RWPE2 (cell line): ENCODE data around the gene TIMM44.
"Not testable (repeated sequence)": the region's sequence is repeated elsewhere in the genome, so short reads cannot be mapped to it uniquely, and the experiment has no call there.

Experiments
- ATAC-seq: fragments of 200-7000 bp; cut with Tn5 transposase; 3 replicates; pipeline ENCODE4 v1.9.1; 2021; ENCODE audit warnings: low read depth
- DNase-seq: peaks from one replicate; pipeline ENCODE4 v3.0.0-alpha.2; 2020; ENCODE audit warnings: low spot score
- H3K27ac ChIP-seq: fragments of 450-650 bp; 2 replicates; pipeline ENCODE4 v1.5.1; 2017; ENCODE audit warnings: mild to moderate bottlenecking; ENCODE audit not compliant: poor library complexity, severe bottlenecking
- H3K27me3 ChIP-seq: fragments of 250-450 bp; sonication (Bioruptor Pico); 2 replicates; pipeline ENCODE4 v1.5.1; 2021; ENCODE audit warnings: mild to moderate bottlenecking, moderate library complexity; ENCODE audit not compliant: insufficient read depth, poor library complexity, severe bottlenecking
- H3K36me3 ChIP-seq: fragments of 250-450 bp; sonication (Bioruptor Pico); 2 replicates; pipeline ENCODE4 v1.5.1; 2020; ENCODE audit warnings: low read depth, mild to moderate bottlenecking, moderate library complexity
- H3K4me1 ChIP-seq: fragments of 250-450 bp; sonication (Bioruptor Pico); 2 replicates; pipeline ENCODE4 v1.5.1; 2021; ENCODE audit warnings: mild to moderate bottlenecking, moderate library complexity; ENCODE audit not compliant: insufficient read depth, poor library complexity, severe bottlenecking
- H3K4me3 ChIP-seq: fragments of 250-450 bp; sonication (Bioruptor Pico); 2 replicates; pipeline ENCODE4 v1.5.1; 2021; ENCODE audit warnings: mild to moderate bottlenecking, moderate library complexity; ENCODE audit not compliant: severe bottlenecking
- H3K9me3 ChIP-seq: fragments of 250-450 bp; sonication (Bioruptor Pico); 2 replicates; pipeline ENCODE4 v1.5.1; 2021; ENCODE audit warnings: mild to moderate bottlenecking, moderate library complexity; ENCODE audit not compliant: severe bottlenecking
- TF ChIP-seq, protein P1 (sequence below): fragments of 450-650 bp; IDR thresholded peaks from one replicate; pipeline ENCODE4 v1.5.1; 2017; ENCODE audit warnings: mild to moderate bottlenecking, moderate library complexity; ENCODE audit not compliant: poor library complexity, severe bottlenecking

TIMM44 gene

DNA sequence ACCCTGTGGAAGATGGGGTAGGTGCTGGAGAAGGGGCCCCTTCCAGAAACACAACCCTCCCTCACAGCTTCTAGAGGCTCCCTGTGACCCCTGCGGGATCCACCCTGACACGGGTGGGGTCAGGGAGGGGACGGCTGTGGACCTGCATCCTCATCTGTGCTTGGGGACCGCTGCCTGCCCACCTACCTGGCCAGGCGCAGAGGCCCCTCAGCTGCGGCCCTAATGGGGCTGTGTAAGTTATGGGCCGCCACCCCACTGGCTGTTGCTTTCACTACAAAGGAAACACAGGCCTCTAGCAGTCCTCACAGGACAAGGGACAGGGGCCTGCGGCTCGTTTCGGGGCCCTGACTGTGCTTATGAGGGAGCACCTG is 10.6 kb downstream of the TIMM44 start:
- ATAC-seq, result no peak
- H3K27me3 ChIP-seq, result no peaks in the 10 kb centered on the region
- no peak overlapping the region for H3K4me3 ChIP-seq
- H3K36me3 ChIP-seq, result peaks cover 75% of the 10 kb centered on the region
- DNase-seq, result no peak
- H3K27ac ChIP-seq, result no peak overlapping the region
- TF ChIP-seq, protein P1, sequence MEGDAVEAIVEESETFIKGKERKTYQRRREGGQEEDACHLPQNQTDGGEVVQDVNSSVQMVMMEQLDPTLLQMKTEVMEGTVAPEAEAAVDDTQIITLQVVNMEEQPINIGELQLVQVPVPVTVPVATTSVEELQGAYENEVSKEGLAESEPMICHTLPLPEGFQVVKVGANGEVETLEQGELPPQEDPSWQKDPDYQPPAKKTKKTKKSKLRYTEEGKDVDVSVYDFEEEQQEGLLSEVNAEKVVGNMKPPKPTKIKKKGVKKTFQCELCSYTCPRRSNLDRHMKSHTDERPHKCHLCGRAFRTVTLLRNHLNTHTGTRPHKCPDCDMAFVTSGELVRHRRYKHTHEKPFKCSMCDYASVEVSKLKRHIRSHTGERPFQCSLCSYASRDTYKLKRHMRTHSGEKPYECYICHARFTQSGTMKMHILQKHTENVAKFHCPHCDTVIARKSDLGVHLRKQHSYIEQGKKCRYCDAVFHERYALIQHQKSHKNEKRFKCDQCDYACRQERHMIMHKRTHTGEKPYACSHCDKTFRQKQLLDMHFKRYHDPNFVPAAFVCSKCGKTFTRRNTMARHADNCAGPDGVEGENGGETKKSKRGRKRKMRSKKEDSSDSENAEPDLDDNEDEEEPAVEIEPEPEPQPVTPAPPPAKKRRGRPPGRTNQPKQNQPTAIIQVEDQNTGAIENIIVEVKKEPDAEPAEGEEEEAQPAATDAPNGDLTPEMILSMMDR, result no peak
- H3K9me3 ChIP-seq, result no peaks in the 10 kb centered on the region
- H3K4me1 ChIP-seq, result peaks cover 15% of the 10 kb centered on the region

GRCh38 chr19:7932276-7932929 is 11.1 kb downstream of the TIMM44 start:
- H3K9me3 ChIP-seq, result no peaks in the 10 kb centered on the region
- H3K4me3 ChIP-seq, result no peak overlapping the region
- H3K27ac ChIP-seq, result no peak overlapping the region
- H3K27me3 ChIP-seq, result no peaks in the 10 kb centered on the region
- TF ChIP-seq, protein P1, result no peak
- DNase-seq, result no peak
- H3K36me3 ChIP-seq, result peaks cover 70% of the 10 kb centered on the region
- H3K4me1 ChIP-seq, result peaks cover 15% of the 10 kb centered on the region
- ATAC-seq, result no peak

DNA sequence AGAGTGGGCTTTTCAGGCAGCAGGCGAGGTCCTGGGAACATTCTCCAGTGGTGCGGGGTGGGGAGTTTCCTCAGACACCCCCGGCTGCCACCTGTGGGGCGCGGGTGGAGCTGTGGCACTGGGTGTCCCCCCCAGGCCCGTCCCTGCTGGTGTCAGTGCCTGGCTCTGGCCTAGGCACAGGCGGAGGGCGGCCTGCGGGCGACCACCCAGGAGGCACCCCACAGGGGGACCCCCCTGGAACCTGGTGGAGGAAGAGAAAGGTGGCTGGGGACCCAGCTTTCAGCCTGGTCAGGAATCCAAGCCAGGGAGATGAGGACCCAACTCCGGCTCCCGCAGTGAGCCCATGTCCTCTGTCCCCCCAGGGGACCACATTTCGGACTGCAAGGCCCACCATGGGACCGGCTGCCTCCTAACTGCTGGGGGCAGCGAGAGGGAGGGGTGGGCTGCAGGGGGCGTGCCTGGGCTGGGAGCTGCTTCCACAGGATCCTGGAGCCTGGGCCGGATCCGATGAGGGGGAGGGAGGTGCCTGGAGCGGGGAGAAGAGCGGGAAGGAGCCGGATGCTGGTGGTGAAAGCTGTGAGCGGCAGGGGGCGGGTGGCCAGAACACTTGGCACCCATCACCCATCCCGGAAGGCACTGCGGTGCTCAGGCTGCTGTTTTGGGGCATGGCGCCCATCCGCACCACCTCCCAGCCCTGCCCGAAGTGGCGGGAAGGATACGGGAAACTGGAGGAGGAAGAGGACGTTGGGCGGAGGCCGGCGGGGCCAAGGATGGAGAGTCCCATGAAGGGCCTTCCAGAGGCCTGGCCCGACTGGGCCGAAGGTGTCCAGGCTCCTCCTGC is 12.0 kb downstream of the TIMM44 start:
- no peak for ATAC-seq
- H3K27ac ChIP-seq, result no peak overlapping the region
- no peaks in the 10 kb centered on the region for H3K27me3 ChIP-seq
- TF ChIP-seq, protein P1, result no peak
- H3K9me3 ChIP-seq, result no peaks in the 10 kb centered on the region
- no peak overlapping the region for H3K4me3 ChIP-seq
- no peak for DNase-seq
- peaks cover 15% of the 10 kb centered on the region for H3K4me1 ChIP-seq
- H3K36me3 ChIP-seq, result peaks cover 60% of the 10 kb centered on the region

DNA sequence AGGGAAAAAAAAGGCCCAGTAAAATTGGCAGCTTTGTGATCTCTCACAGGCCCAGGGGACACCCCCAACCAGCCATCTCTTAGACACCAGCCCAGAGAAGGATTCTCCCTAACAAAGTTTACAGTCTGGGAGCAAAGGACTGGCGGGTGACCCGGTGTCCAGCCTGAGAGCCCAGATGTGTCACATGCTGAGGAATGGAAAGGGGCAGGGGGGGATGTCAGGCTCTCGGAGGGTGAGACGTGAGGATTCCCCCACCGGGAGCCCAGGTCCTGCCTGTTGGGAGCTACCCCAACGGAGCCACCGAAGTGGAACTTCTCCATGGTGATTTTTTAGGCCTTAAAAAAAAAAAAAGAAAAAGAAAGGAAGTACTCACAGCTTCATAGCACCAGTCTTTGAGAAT is 12.7 kb downstream of the TIMM44 start:
- ATAC-seq (no peak), DNase-seq (no peak)
- Histone ChIP-seq H3K27me3 (no peaks in the 10 kb centered on the region), H3K36me3 (peaks cover 54% of the 10 kb centered on the region), H3K27ac (no peak overlapping the region), H3K4me1 (peaks cover 15% of the 10 kb centered on the region), H3K9me3 (no peaks in the 10 kb centered on the region), H3K4me3 (no peak overlapping the region)
- TF ChIP-seq, protein P1, result no peak

- Histone ChIP-seq H3K36me3 (peaks cover 48% of the 10 kb centered on the region), H3K4me1 (peaks cover 15% of the 10 kb centered on the region), H3K27ac (peak overlapping the region; percentile 77)
- not testable (repeated sequence) for H3K4me3 ChIP-seq, H3K27me3 ChIP-seq, ATAC-seq, DNase-seq, H3K9me3 ChIP-seq
Observed at GRCh38 chr19:7930030-7930429, 13.4 kb downstream of the TIMM44 start.
